Measurements from ENCODE around the gene SCYGR6.
A peak's percentile ranks its signal among the peaks of the same experiment; 100 is the strongest.

Gene SCYGR6

GRCh38 chr2:227706859-227707258, 17.7 kb downstream of the SCYGR6 start:
- DNase-seq (ENCODE audit: low read depth) = no peak
- TF ChIP-seq CTCF (IDR thresholded peaks at IDR 0.05; ENCODE audit: low read depth, low read length) = no peak
- TF ChIP-seq POLR2A (IDR thresholded peaks at IDR 0.05; ENCODE audit: extremely low read depth, insufficient read length) = no peak
- TF ChIP-seq, protein P1, sequence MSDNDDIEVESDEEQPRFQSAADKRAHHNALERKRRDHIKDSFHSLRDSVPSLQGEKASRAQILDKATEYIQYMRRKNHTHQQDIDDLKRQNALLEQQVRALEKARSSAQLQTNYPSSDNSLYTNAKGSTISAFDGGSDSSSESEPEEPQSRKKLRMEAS (IDR thresholded peaks at IDR 0.05; ENCODE audit: low read depth, low read length) = no peak
- no peak for TF ChIP-seq MYC (IDR thresholded peaks at IDR 0.05; ENCODE audit: low read depth, low read length)
- no peak overlapping the region for H3K4me3 ChIP-seq (ENCODE audit: low read depth, low read length)

DNA sequence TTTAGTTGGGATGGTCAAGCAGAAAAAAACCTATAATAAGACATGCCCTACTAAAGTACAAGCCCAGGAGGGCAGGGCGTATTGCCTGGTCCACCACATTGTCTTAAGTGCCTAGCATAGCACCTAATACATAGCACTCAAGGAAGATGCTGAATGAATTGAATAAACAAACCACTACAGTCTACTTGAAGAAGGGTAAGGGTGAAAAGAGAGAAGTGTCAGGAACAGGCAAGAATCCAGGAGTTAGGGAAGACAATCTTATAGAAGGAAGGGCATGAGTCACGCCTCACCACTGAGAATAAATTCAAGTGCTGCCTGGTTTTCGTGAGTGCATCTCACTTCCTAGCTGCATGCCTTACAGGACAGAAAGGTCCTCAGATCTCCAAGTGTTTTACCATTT, 20.6 kb downstream of the SCYGR6 start:
- peak; percentile 6 for DNase-seq (ENCODE audit: low read depth)
- no peak for TF ChIP-seq POLR2A (IDR thresholded peaks at IDR 0.05; ENCODE audit: extremely low read depth, insufficient read length)
- no peak for TF ChIP-seq CTCF (IDR thresholded peaks at IDR 0.05; ENCODE audit: low read depth, low read length)
- TF ChIP-seq MYC (IDR thresholded peaks at IDR 0.05; ENCODE audit: low read depth, low read length) = no peak
- TF ChIP-seq, protein P1 (IDR thresholded peaks at IDR 0.05; ENCODE audit: low read depth, low read length) = no peak

GRCh38 chr2:227703280-227703732, 21.3 kb downstream of the SCYGR6 start:
- DNase-seq (ENCODE audit: low read depth) = no peak
- H3K4me3 ChIP-seq (ENCODE audit: low read depth, low read length) = no peak overlapping the region
- TF ChIP-seq, protein P1 (IDR thresholded peaks at IDR 0.05; ENCODE audit: low read depth, low read length) = no peak
- no peak for TF ChIP-seq MYC (IDR thresholded peaks at IDR 0.05; ENCODE audit: low read depth, low read length)
- TF ChIP-seq CTCF (IDR thresholded peaks at IDR 0.05; ENCODE audit: low read depth, low read length) = no peak
- TF ChIP-seq POLR2A (IDR thresholded peaks at IDR 0.05; ENCODE audit: extremely low read depth, insufficient read length) = no peak

More for the DNA sequence above, 20.6 kb downstream of the SCYGR6 start:
- H3K4me3 ChIP-seq (ENCODE audit: low read depth, low read length) = no peak overlapping the region

GRCh38 chr2:227701556-227701955, 23.0 kb downstream of the SCYGR6 start:
- no peak for TF ChIP-seq MYC (IDR thresholded peaks at IDR 0.05; ENCODE audit: low read depth, low read length)
- no peak for TF ChIP-seq CTCF (IDR thresholded peaks at IDR 0.05; ENCODE audit: low read depth, low read length)
- no peak for TF ChIP-seq POLR2A (IDR thresholded peaks at IDR 0.05; ENCODE audit: extremely low read depth, insufficient read length)
- TF ChIP-seq, protein P1 (IDR thresholded peaks at IDR 0.05; ENCODE audit: low read depth, low read length) = no peak
- H3K4me3 ChIP-seq (ENCODE audit: low read depth, low read length) = no peak overlapping the region
- no peak for DNase-seq (ENCODE audit: low read depth)

DNA sequence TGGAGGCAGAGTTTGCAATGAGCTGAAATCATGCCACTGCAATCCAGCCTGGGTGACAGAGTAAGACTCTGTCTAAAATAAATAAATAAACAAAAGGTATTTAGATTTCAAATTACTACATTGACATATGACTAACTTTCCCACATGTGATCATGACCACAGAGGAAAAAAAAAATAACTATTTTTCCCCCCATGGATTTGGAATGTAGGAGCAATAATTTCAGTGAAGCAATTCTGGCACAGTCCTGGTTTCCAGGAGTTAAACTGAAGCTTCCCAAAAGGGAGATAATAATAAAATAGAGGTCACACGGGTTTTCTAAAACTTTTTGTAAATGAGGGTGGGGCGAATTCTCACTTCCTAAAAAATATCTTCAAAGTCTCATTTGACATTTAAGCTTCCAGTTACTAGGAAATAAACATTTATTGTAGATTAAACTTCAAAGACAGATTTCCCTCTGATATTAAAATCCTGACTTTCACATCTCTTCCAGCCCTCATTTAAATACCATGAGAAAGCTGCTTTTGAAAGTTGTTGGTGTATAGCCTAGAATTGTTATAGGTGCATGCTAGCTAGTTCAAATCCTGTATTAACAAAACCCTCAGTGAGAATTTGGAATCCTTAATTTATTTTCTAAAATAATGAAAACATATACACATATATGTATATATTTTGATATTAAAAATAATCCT, 27.4 kb downstream of the SCYGR6 start:
- H3K4me3 ChIP-seq (ENCODE audit: low read depth, low read length) = no peak overlapping the region
- TF ChIP-seq CTCF (IDR thresholded peaks at IDR 0.05; ENCODE audit: low read depth, low read length) = no peak
- DNase-seq (ENCODE audit: low read depth) = no peak

DNA sequence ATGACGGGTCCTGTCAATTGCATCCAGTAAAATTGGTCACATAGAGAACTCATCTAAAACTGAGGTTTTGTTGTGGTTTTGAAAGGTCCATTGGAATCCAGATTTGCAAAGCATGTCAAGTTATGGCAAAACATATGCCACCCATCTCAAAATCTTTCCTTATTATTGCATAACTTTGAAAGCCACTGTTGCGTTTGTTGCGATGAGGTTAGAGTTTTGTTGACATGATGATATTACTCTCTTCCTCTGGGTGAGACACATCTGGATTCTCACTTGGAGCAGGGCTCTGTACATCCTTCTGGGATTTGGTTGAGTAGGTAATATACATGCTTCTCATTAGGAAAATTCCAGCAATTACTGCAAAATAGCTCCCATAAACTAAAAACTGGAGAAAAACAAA, 37.4 kb downstream of the SCYGR6 start:
- H3K4me3 ChIP-seq (ENCODE audit: low read depth, low read length) = no peak overlapping the region
- TF ChIP-seq MYC (IDR thresholded peaks at IDR 0.05; ENCODE audit: low read depth, low read length) (no peak), POLR2A (IDR thresholded peaks at IDR 0.05; ENCODE audit: extremely low read depth, insufficient read length) (no peak), CTCF (IDR thresholded peaks at IDR 0.05; ENCODE audit: low read depth, low read length) (no peak)
- TF ChIP-seq, protein P1 (IDR thresholded peaks at IDR 0.05; ENCODE audit: low read depth, low read length) = no peak
- DNase-seq (ENCODE audit: low read depth) = no peak

All from NB4 (cell line).